Urinary bladder (tissue), 4 donors: ENCODE data around the gene POU6F2. TPM values are rescaled to one million over a fixed set of nuclear protein-coding genes. Genes with fewer than 3 reads are reported as not detected.

Experiments used
- DNase-seq: peaks from one replicate; pipeline ENCODE4 v3.0.0-alpha.2; 2015; ENCODE audit errors: extremely low spot score
- H3K27ac ChIP-seq: one replicate; pipeline ENCODE4 v1.5.1; 2013; ENCODE audit warnings: low read depth, mild to moderate bottlenecking, moderate library complexity
- H3K36me3 ChIP-seq: one replicate; pipeline ENCODE4 v1.6.1; 2013; ENCODE audit warnings: mild to moderate bottlenecking, moderate library complexity; ENCODE audit not compliant: insufficient read depth
- H3K4me1 ChIP-seq: one replicate; pipeline ENCODE4 v1.6.1; 2013; ENCODE audit warnings: mild to moderate bottlenecking, moderate library complexity; ENCODE audit not compliant: insufficient read depth
- H3K4me3 ChIP-seq: one replicate; pipeline ENCODE4 v1.5.1; 2013; ENCODE audit warnings: low read depth, low read length
- WGBS: extraction: QIAGEN DNeasy Blood & Tissue Kit; methylation state at CpG from one replicate; pipeline ENCODE4 v1.1.7; 2013; 5-methylcytosine and 5-hydroxymethylcytosine counted together
- polyA plus RNA-seq: library from polyadenylated mRNA; stranded (reverse); fragments of 200-250 nt; gene quantifications from one replicate; pipeline ENCODE4 v1.2.3, GENCODE V29; 2013
- total RNA-seq: library from RNA; depleted of rRNA; stranded (reverse); fragments of >200 nt; gene quantifications from one replicate; pipeline ENCODE4 v1.2.3, GENCODE V29; 2014
- donor health status: healthy with polysubstance abuse.
- donor health status: healthy.

POU6F2 gene
- total and polyA plus RNA-seq, 2 donors: 2.1 to 5.0 TPM

DNA sequence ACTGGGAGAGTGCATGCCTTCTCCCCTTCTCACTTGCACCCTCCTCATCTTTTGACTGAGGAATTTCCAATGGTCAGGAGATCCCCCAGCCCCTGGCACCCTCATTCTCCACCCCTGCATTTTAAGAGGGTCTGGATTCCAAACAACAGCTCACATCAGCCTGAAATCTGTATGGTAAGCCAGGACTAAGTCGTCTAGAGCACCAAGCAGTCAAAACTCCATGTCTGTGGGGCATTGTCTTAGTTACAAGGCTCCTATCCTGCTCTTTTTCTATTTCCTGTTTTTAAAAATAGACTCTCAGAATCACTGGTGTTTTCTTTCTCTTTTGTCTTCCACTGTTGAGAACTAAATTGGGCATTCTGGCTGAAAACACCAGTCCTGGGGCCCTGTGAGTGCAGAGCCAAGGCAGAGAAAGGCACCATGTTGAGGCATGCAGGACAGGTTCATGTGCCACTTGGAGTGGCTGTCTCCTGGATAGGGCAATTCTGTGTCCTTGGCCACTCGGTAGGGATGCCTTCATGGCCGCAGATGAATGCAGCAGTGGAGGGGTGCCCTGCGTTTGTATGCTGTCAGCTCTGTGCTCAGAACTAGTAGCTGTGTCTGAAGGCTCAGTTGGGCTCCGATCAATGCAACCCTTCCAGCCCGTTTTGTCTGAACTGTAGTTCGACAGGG is 371.9 kb downstream of the POU6F2 start:
- 79% methylated on average over 7 of the region's 7 CpGs for WGBS

GRCh38 chr7:39353615-39354376 is 376.1 kb downstream of the POU6F2 start:
- no peaks in the 10 kb centered on the region for H3K4me1 ChIP-seq
- no peak overlapping the region for H3K4me3 ChIP-seq
- H3K27ac ChIP-seq: no peak overlapping the region
- H3K36me3 ChIP-seq: no peaks in the 10 kb centered on the region
- DNase-seq: no peak
- WGBS: 35% methylated on average over 17 of the region's 17 CpGs

More for the DNA sequence above, 371.9 kb downstream of the POU6F2 start:
- Histone ChIP-seq H3K4me3 (no peak overlapping the region), H3K27ac (no peak overlapping the region), H3K4me1 (no peaks in the 10 kb centered on the region), H3K36me3 (no peaks in the 10 kb centered on the region)
- DNase-seq: no peak

GRCh38 chr7:39355664-39356063 is 378.0 kb downstream of the POU6F2 start:
- Histone ChIP-seq H3K4me1 (no peaks in the 10 kb centered on the region), H3K36me3 (no peaks in the 10 kb centered on the region), H3K27ac (no peak overlapping the region), H3K4me3 (no peak overlapping the region)
- WGBS: 78% methylated on average over 4 of the region's 4 CpGs
- no peak for DNase-seq

- WGBS: 80% methylated on average over 7 of the region's 7 CpGs
Measured at GRCh38 chr7:39356172-39356925, 378.6 kb downstream of the POU6F2 start.

DNA sequence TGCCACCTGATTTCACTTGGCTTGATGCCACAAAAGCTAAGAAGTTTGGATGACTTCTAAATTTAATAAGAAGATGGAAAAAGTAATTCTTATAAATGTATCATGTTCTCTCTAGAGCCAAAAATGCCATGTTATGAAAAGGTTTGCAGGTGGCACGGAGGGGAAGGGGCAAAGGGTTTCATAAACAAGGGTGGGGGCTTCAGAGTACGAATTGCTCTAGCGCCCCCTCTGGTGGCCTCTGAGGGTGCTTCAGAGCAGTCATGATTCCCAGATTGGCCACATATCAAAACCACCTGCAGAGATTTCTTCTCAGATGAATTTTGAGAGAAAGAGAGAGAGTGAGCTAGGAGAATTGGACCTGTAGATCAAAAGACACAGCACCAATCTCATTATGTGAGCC is 379.9 kb downstream of the POU6F2 start:
- no peak overlapping the region for H3K27ac ChIP-seq
- 39% methylated on average over 3 of the region's 3 CpGs for WGBS
- H3K4me1 ChIP-seq: no peaks in the 10 kb centered on the region
- no peak for DNase-seq
- H3K36me3 ChIP-seq: no peaks in the 10 kb centered on the region
- H3K4me3 ChIP-seq: no peak overlapping the region

More at GRCh38 chr7:39356172-39356925, 378.6 kb downstream of the POU6F2 start:
- H3K4me1 ChIP-seq: no peaks in the 10 kb centered on the region
- no peak for DNase-seq
- no peaks in the 10 kb centered on the region for H3K36me3 ChIP-seq
- no peak overlapping the region for H3K27ac ChIP-seq
- no peak overlapping the region for H3K4me3 ChIP-seq

GRCh38 chr7:39360038-39360437 is 382.3 kb downstream of the POU6F2 start:
- Histone ChIP-seq H3K4me3 (no peak overlapping the region), H3K4me1 (no peaks in the 10 kb centered on the region)
- 42% methylated on average over 4 of the region's 4 CpGs for WGBS

DNA sequence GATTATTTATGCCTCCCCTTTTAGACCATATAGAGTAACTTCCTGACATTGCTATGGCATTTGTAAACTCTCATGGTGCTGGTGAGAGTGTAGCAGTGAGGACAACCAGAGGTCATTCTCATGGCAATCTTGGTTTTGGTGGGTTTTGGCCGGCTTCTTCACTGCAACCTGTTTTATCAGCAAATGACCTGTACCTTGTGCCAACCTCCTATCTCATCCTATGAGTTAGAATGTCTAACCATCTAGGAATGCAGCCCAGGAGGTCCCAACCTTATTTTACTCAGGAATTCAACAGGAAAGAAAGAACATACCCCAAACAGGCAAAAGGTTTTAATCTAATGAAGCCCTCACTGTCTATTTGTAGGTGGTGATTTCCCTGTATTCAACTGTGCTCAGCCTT is 383.1 kb downstream of the POU6F2 start:
- Histone ChIP-seq H3K4me3 (no peak overlapping the region), H3K27ac (no peak overlapping the region), H3K36me3 (no peaks in the 10 kb centered on the region), H3K4me1 (no peaks in the 10 kb centered on the region)
- WGBS: 60% methylated on average over 1 of the region's 1 CpG
- no peak for DNase-seq

More at GRCh38 chr7:39360038-39360437, 382.3 kb downstream of the POU6F2 start:
- Histone ChIP-seq H3K27ac (no peak overlapping the region), H3K36me3 (no peaks in the 10 kb centered on the region)
- no peak for DNase-seq

DNA sequence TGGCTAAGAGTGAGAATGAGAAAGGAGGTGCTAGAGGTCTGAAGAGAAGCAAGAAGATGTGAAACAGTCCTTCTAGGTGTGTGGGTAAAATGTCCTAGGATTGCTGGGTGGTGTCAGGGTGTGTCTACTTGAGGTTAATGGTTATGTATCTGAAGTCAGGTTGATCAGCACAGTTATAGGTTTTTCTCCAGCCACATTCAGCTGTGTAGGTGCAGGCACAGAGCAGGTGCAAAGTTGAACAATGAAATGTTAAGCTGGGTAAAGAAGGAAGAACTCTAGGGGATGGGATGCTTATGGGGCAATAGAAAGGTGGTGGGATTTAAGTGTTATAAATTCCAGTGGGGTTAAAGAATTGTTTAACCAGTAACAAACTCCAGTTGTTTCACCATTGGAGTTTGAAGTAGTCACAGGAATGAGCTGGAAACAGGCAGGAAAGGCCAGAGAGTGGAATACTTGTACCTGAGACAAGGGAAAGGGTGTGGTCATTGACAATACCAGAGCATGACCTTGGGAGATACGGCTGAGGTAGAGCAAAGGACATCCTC is 388.1 kb downstream of the POU6F2 start:
- Histone ChIP-seq H3K4me3 (no peak overlapping the region), H3K36me3 (no peaks in the 10 kb centered on the region), H3K4me1 (no peaks in the 10 kb centered on the region), H3K27ac (no peak overlapping the region)
- no peak for DNase-seq
- WGBS: 76% methylated on average over 1 of the region's 1 CpG

GRCh38 chr7:39367451-39367850 is 389.7 kb downstream of the POU6F2 start:
- Histone ChIP-seq H3K4me3 (no peak overlapping the region), H3K27ac (no peak overlapping the region), H3K4me1 (no peaks in the 10 kb centered on the region), H3K36me3 (no peaks in the 10 kb centered on the region)
- no peak for DNase-seq
- WGBS: 67% methylated on average over 3 of the region's 3 CpGs

GRCh38 chr7:39367943-39368342 is 390.2 kb downstream of the POU6F2 start:
- Histone ChIP-seq H3K4me3 (no peak overlapping the region), H3K36me3 (no peaks in the 10 kb centered on the region), H3K4me1 (no peaks in the 10 kb centered on the region), H3K27ac (no peak overlapping the region)
- DNase-seq: no peak
- 92% methylated on average over 2 of the region's 2 CpGs for WGBS

DNA sequence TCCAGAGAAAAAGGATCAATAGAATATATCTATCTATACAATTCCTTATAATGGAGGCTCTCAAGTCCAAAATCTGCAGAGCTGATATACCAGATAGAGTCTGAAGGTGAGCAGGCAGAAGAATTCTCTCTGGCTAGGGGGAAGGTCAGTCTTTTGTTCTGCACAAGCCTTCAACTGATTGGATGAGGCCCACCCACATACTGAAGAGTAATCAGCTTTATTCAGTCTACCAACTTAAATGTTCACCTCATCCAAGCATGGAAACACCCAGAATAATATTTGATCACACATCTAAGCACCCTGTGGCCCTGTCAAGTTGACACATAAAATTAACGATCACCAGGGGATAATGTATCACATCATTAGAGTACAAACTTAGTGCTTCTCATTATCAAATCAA is 394.7 kb downstream of the POU6F2 start:
- Histone ChIP-seq H3K4me3 (no peak overlapping the region), H3K36me3 (no peaks in the 10 kb centered on the region), H3K4me1 (peaks cover 2% of the 10 kb centered on the region), H3K27ac (no peak overlapping the region)
- WGBS: 98% methylated on average over 1 of the region's 1 CpG
- no peak for DNase-seq

- Histone ChIP-seq H3K36me3 (no peaks in the 10 kb centered on the region), H3K4me3 (no peak overlapping the region), H3K4me1 (peaks cover 2% of the 10 kb centered on the region), H3K27ac (no peak overlapping the region)
- WGBS: 83% methylated on average over 5 of the region's 5 CpGs
- DNase-seq: no peak
Measured at GRCh38 chr7:39374436-39375040, 396.8 kb downstream of the POU6F2 start.
